Stimulated activated memory B cell treated with anti-CD40 and anti-IgM and Interleukin-4, amounts not matched to agents 10 μg/mL and 1 μg/mL and 100 μg/mL, for 72 hours (primary cell): ENCODE measurements around the gene HOXA7.
A peak's percentile ranks its signal among the peaks of the same experiment; 100 is the strongest.

ENCODE experiments used
- ATAC-seq: fragments of 150-1000 bp; cut with Tn5 transposase; 2 replicates; pipeline ENCODE4 v1.10.0; 2021
- H3K27ac Mint-ChIP-seq: one replicate; pipeline ENCODE4 v1.8.0; 2022; ENCODE audit warnings: mild to moderate bottlenecking, mixed read lengths
- H3K27me3 Mint-ChIP-seq: one replicate; pipeline ENCODE4 v1.8.0; 2022; ENCODE audit warnings: mixed read lengths
- H3K36me3 Mint-ChIP-seq: one replicate; pipeline ENCODE4 v1.8.0; 2022; ENCODE audit warnings: mixed read lengths
- H3K4me1 Mint-ChIP-seq: one replicate; pipeline ENCODE4 v1.8.0; 2022; ENCODE audit warnings: mixed read lengths
- H3K4me3 Mint-ChIP-seq: one replicate; pipeline ENCODE4 v1.8.0; 2022; ENCODE audit warnings: mild to moderate bottlenecking, moderate library complexity, mixed read lengths
- H3K9me3 Mint-ChIP-seq: one replicate; pipeline ENCODE4 v1.8.0; 2022; ENCODE audit warnings: mixed read lengths

The HOXA7 gene

DNA sequence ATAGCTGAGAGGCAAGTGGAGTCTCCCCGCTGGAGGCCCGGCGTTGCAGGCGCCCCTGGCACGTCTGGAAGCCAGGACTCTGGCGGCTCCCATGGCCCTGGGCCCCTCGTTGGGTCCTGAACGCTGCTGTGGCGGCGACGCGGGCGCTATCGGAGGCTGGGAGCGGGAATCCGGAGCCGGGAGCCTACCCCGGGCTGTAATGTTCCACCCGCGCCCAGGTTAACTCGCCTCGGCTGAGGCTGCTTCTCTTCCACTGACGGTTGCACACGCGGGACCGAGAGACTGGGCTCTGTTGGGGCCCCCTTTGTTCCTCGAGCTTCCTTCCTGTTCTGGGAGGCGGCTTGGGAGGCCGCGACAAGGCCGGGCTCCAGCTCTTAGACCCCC, 11.7 kb downstream of the HOXA7 start:
- Mint-ChIP-seq H3K36me3 (no peaks in the 10 kb centered on the region), H3K27me3 (peaks cover 77% of the 10 kb centered on the region), H3K27ac (no peak overlapping the region), H3K9me3 (no peaks in the 10 kb centered on the region), H3K4me3 (no peak overlapping the region), H3K4me1 (peaks cover 16% of the 10 kb centered on the region)
- no peak for ATAC-seq

DNA sequence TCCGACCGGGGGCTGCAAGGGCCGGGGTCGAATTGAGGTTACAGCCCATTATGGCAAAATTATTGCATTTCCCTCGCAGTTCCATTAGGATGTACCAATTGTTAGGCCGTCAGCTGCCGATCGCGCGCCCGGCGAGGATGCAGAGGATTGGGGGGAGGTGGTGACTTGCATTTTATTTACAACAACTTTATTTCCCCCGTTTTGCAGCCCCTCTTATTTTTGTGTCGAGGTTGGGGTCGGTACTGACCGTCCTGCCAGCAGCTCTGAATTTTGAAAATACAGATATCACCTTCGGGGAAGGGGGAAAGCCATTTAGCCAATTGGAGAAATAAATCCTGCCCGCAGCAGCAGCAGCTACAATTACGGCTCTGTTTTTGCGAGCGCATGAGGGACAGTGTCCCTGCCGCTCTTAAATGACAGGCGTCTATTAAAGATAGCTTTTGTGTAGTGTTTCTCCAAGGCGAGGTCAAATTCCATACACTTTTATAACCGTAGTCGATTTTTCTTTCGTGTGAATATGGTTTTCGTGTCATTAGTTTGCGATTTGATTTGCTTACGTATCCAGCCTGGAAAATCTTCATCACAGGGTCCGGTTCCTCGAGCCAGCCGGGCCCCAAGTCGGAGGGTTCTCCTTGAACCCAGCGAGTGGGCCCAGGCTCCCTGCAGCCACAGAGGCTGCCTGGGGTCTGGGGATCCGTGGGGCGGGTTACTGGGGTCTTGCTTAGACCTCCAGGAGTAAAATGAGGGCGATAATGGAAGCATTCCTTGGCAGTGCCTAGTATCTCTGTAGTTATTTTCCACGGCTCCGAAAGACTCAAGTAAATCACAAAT, 12.3 kb downstream of the HOXA7 start:
- H3K4me1 Mint-ChIP-seq = peaks cover 16% of the 10 kb centered on the region

DNA sequence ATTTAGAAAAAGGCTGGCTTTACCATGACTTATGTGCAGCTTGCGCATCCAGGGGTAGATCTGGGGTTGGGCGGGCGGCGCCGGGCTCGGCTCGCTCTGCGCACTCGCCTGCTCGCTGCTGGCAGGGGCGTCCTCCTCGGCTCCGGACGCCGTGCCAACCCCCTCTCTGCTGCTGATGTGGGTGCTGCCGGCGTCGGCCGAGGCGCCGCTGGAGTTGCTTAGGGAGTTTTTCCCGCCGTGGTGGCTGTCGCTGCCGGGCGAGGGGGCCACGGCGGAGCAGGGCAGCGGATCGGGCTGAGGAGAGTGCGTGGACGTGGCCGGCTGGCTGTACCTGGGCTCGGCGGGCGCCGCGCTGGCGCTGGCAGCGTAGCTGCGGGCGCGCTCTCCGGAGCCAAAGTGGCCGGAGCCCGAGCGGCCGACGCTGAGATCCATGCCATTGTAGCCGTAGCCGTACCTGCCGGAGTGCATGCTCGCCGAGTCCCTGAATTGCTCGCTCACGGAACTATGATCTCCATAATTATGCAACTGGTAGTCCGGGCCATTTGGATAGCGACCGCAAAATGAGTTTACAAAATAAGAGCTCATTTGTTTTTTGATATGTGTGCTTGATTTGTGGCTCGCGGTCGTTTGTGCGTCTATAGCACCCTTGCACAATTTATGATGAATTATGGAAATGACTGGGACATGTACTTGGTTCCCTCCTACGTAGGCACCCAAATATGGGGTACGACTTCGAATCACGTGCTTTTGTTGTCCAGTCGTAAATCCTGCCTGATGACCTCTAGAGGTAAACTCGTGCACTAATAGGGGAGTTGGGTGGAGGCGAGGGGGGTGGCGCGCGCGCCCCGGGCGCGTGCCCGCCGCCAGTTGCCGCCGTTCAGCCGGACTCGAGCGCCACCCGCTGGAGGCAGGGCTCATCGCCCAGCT, 13.2 kb downstream of the HOXA7 start, which contains the start of gene HOXA5:
Gene HOXA5 (minus strand): TSS at position 659 of the 927 bp plus-strand sequence. CDS start 74 bp downstream, at position 585.
- no peak for ATAC-seq
- Mint-ChIP-seq H3K36me3 (no peaks in the 10 kb centered on the region), H3K9me3 (no peaks in the 10 kb centered on the region), H3K4me3 (peak within 1 kb of the TSS; percentile 58), H3K4me1 (peaks cover 13% of the 10 kb centered on the region), H3K27ac (no peak within 1 kb of the TSS), H3K27me3 (peaks cover 74% of the 10 kb centered on the region)

More for the DNA sequence above, 12.3 kb downstream of the HOXA7 start:
- Mint-ChIP-seq H3K27ac (no peak overlapping the region), H3K36me3 (no peaks in the 10 kb centered on the region), H3K4me3 (no peak overlapping the region), H3K9me3 (no peaks in the 10 kb centered on the region), H3K27me3 (peaks cover 76% of the 10 kb centered on the region)
- no peak for ATAC-seq

DNA sequence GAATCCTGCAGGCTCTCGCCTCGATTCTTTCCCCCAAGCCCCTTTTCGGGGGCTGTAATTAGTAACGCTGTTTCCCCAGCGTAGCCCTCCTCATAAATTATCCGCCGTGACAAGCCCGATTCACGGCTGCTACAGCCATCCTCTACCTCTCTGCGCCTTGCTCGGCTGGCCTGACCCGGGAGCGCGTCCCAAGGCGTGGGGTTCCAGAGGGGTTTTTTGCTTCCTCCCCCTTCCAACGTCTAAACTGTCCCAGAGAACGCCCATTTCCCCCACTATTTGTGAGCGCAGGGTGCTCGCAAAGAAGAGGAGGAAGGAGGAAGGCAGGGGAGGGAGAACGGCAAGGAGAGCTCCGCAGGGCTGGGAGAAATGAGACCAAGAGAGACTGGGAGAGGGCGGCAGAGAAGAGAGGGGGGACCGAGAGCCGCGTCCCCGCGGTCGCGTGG, 13.9 kb downstream of the HOXA7 start:
- Mint-ChIP-seq H3K4me1 (peaks cover 8% of the 10 kb centered on the region), H3K36me3 (no peaks in the 10 kb centered on the region), H3K27me3 (peaks cover 74% of the 10 kb centered on the region), H3K4me3 (peak overlapping the region; percentile 58), H3K9me3 (no peaks in the 10 kb centered on the region), H3K27ac (no peak overlapping the region)
- no peak for ATAC-seq

DNA sequence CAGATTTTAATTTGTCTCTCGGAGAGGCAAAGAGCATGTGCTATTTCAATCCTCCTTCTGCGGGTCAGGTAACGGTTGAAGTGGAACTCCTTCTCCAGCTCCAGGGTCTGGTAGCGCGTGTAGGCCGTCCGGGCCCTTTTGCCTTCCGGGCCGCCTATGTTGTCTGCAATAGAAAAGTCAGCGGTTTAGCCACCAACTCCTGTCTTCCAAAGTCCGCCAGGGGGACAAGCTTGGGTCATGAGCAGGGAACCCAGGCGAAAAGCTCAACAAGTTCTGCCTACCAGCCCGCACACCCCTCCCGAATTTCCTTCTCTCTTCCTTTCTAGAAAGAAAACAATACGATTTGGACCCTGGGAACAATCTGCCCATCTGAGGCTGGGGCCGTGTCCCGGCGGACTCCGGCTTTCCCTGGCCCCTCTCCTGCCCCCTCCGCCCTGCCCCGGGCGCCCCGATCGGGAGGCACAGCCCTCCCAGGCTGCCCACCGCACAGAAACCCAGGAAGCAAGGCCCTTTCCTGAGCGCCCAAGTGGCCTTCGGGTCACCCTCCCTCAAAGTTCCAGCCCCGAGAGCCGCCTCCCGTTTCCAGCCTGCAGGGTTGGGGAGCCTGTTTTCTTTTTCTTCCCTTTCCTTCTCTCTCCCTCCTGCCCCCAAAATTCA, 14.4 kb downstream of the HOXA7 start:
- no peak overlapping the region for H3K27ac Mint-ChIP-seq
- ATAC-seq = no peak

DNA sequence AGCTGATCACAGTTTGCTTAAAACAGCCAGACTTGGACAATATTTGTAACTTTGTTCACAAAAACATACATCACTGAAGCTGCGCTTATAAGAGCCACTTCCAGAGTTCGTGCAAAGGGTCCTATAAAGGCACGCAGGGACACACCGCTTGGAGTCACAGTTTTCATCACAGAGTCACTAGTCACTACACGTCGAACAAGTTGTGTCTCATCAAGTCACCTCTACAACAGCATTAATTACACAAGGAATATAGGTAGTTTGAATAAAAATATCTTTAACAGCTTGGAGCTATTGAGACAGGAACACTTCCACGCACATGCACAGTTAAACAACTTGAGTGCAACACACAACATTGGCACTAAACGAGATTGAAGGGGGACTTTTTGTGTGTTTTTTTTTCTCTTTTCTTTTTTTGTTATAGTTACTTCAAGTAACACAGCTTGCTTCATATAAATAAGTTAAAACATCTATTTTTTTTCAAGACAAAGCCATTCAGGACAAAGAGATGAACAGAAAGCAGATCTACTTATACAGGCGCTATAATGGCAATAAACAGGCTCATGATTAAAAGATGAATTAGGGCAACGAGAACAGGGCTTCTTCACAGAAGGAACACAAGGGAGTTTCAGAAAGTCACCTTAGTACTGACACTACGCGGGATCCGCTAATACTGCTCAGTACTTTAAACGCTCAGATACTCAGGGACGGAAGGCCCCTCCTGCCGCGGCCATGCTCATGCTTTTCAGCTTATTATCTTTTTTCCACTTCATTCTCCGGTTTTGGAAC, 15.1 kb downstream of the HOXA7 start:
- Mint-ChIP-seq H3K27ac (no peak overlapping the region), H3K9me3 (no peaks in the 10 kb centered on the region), H3K27me3 (peaks cover 72% of the 10 kb centered on the region), H3K36me3 (no peaks in the 10 kb centered on the region), H3K4me1 (peaks cover 4% of the 10 kb centered on the region), H3K4me3 (no peak overlapping the region)
- ATAC-seq = no peak

More for the DNA sequence above, 14.4 kb downstream of the HOXA7 start:
- peak overlapping the region; percentile 58 for H3K4me3 Mint-ChIP-seq
- peaks cover 4% of the 10 kb centered on the region for H3K4me1 Mint-ChIP-seq
- H3K27me3 Mint-ChIP-seq = peaks cover 74% of the 10 kb centered on the region
- no peaks in the 10 kb centered on the region for H3K36me3 Mint-ChIP-seq
- H3K9me3 Mint-ChIP-seq = no peaks in the 10 kb centered on the region

DNA sequence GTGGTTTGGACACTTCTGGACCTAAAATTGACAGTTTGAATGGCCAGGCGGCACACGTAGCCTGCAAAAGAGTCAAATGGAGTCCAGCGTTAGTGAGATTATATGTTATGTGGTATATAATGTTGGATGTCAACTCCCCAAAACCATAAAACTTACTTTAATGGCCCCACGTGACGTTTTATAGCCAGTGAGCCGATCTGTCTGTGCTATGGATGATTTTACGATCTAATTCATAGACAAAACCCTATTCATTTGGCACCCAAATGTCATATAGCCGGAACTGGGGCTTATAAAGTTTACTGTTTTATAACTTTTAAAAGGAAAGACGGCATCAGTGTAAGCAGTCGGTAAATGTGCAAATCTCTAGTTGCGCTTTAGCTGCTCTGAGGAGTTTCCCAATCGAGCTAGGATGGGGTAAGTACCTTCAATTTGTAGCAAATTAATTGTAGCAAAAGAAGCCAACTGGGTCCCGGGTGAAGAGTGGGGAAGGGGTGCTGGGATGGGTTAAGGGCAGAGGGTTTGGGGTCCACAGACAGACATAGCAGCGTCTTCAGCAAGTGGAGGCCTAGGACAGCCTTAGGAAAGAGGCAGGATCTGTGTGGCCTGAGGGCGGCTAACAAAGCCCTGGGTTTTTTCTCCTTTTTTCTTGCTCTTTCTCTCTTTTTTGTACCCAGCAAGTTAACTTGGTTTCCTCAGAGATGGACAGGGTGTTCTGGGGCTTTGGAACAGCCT, 16.2 kb downstream of the HOXA7 start:
- no peak overlapping the region for H3K4me3 Mint-ChIP-seq
- H3K9me3 Mint-ChIP-seq = no peaks in the 10 kb centered on the region
- no peaks in the 10 kb centered on the region for H3K36me3 Mint-ChIP-seq
- no peak for ATAC-seq
- peaks cover 69% of the 10 kb centered on the region for H3K27me3 Mint-ChIP-seq
- H3K4me1 Mint-ChIP-seq = peaks cover 4% of the 10 kb centered on the region
- no peak overlapping the region for H3K27ac Mint-ChIP-seq

DNA sequence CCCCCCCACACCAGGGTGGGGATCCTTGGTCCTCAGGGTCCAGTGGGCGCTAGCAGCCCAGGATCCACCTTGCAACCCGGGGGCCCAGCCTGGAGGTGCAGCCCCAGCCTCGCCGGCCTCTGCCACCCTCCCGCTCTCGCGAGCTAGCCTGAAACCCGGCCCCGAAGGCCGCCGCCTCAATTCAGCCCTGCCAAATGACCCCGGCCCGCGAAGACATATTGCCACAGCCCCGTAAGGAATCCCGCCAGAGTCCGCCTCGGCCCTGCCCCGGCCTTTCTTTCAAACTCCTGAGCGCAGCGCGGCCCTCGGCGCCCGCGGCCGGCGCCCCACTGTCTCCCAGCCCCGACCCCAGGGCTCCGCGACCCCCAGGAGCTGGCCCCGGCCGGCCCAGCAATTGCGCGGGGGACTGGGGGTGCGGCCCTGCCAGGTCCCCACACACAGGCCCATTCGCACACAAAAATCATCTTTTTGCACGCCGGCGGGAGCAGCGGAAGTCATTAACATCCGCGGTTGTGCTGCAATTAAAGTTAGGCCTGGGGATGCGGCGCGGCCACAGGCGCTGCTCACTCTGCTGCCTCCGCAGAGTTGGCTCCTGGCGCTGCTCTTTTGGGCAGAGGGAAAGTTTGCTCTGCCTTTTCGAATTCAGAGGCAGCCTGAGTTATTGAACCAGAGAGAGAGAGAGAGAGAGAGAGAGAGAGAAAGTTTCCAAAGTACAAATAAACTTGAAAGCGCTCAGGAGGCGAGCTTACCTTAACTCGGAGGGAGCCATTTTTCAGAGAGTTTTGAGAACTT, 16.9 kb downstream of the HOXA7 start:
- H3K27ac Mint-ChIP-seq = no peak overlapping the region
- H3K9me3 Mint-ChIP-seq = no peaks in the 10 kb centered on the region
- no peaks in the 10 kb centered on the region for H3K36me3 Mint-ChIP-seq
- peak; percentile 40 for ATAC-seq
- no peak overlapping the region for H3K4me3 Mint-ChIP-seq
- H3K27me3 Mint-ChIP-seq = peaks cover 69% of the 10 kb centered on the region
- H3K4me1 Mint-ChIP-seq = peaks cover 4% of the 10 kb centered on the region

DNA sequence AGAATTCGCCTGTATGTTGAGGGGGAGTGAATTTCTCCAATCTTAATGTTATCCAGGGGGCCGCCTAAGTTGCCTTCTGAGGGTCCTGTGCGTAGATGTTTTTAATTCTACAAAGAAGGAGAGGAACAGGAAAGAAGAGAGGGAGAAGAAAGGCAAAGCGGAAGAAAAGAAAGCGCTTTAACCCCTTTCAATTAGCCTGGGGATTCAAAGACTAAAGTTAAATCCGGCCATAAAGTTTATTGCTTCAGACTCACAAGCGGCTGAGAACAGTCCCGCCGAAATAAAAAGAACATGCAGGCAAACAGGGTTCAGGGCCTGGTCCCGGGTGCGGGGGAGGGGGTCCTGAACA, 17.5 kb downstream of the HOXA7 start:
- no peak for ATAC-seq
- Mint-ChIP-seq H3K4me3 (no peak overlapping the region), H3K4me1 (peaks cover 4% of the 10 kb centered on the region), H3K9me3 (no peaks in the 10 kb centered on the region), H3K36me3 (no peaks in the 10 kb centered on the region), H3K27ac (no peak overlapping the region), H3K27me3 (peaks cover 75% of the 10 kb centered on the region)

DNA sequence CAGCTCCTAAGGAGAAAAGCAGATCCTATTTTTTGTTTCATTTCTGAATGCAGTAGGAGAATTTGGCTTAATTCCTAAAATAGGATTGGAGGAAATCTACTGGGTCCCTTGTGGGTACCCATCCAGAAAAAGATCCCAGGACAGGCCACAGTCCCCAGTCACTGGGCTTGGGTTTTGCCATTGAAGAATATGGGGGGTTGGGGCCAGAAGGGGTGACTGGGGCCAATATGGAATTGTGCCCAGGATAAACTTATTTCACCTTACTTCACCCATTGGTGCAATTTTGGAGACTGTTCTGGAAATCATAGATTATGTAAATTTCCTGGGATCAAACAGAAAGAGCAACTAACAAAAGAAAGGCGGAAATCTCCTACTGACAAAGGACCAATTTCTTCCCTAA, 18.0 kb downstream of the HOXA7 start:
- ATAC-seq = no peak
- Mint-ChIP-seq H3K4me3 (no peak overlapping the region), H3K36me3 (no peaks in the 10 kb centered on the region), H3K27me3 (peaks cover 80% of the 10 kb centered on the region), H3K4me1 (peaks cover 4% of the 10 kb centered on the region), H3K9me3 (no peaks in the 10 kb centered on the region), H3K27ac (no peak overlapping the region)

DNA sequence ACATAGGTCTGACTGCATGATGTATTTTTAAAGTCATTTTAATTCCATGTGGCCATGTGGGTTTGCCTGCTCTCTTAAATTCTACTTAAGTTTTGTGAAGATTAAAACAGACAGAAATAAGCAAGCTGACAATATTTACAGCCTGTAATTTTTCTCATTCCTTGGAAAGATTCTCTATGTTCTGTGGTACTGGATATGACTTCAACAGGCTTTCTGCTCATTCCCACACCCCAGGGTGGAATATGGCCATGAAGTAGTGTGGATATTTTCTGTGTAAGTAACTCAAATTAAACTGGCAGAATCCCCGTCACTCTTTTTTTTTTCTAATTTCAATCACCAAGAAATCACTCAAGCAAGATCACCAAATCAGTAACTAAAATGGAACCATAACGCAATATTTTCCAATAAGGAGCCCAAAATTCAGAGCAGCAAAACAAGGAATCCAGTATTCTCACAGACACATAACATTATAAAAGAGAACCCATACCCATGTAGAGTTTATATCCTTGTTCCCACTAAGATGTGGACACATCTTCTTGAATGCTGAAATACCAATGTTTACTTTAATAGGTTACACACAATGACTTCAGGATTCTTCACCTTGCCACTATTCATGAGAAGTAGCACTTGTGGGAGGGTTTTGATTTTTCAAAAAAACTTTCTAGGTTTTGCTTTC, 18.7 kb downstream of the HOXA7 start:
- Mint-ChIP-seq H3K27me3 (peaks cover 81% of the 10 kb centered on the region), H3K9me3 (no peaks in the 10 kb centered on the region), H3K4me1 (peaks cover 4% of the 10 kb centered on the region), H3K4me3 (no peak overlapping the region), H3K36me3 (no peaks in the 10 kb centered on the region), H3K27ac (no peak overlapping the region)
- ATAC-seq = no peak

DNA sequence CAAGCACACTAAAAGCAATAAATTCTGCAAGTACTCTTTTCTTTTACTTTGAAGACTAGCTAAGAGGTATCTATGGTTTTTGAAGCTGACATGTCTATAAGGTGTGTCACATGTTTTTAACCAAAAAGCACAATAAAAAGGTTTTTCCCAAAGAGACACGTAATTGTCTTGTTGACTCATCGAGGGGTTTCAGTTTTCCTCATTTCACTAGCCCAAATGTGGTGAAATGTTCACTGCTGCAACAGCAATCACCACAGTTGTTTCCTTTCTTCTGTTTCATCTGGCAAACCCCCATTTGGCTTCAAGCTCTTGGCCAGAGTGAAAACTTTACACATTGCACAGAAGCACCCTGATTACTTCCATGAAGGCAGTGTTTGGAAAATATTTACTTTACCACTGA, 22.1 kb downstream of the HOXA7 start:
- Mint-ChIP-seq H3K4me1 (no peaks in the 10 kb centered on the region), H3K27ac (no peak overlapping the region), H3K36me3 (no peaks in the 10 kb centered on the region), H3K9me3 (no peaks in the 10 kb centered on the region), H3K27me3 (peaks cover 69% of the 10 kb centered on the region), H3K4me3 (no peak overlapping the region)
- ATAC-seq = no peak
